GM12874 (cell line): Measurements from ENCODE around the gene MMS22L.

ENCODE experiments used
- CTCF ChIP-seq: IDR thresholded peaks from 2 replicates; pipeline ENCODE4 v1.5.1; 2011; ENCODE audit warnings: low read depth, mild to moderate bottlenecking, control low read depth, low read length, moderate library complexity; ENCODE audit not compliant: insufficient read depth

MMS22L gene

GRCh38 chr6:97114645-97115044 is 168.4 kb downstream of the MMS22L start:
- no peak for TF ChIP-seq CTCF

- TF ChIP-seq CTCF: no peak
Measured at GRCh38 chr6:97113170-97113569, 169.8 kb downstream of the MMS22L start.

- no peak for TF ChIP-seq CTCF
Measured at GRCh38 chr6:97111243-97111642, 171.8 kb downstream of the MMS22L start.

GRCh38 chr6:97110626-97111025 is 172.4 kb downstream of the MMS22L start:
- TF ChIP-seq CTCF: no peak

- TF ChIP-seq CTCF: no peak
Measured at GRCh38 chr6:97110149-97110548, 172.9 kb downstream of the MMS22L start.

GRCh38 chr6:97109444-97109843 is 173.6 kb downstream of the MMS22L start:
- TF ChIP-seq CTCF: no peak

GRCh38 chr6:97102145-97102790 is 180.7 kb downstream of the MMS22L start:
- no peak for TF ChIP-seq CTCF
